ENCODE results near the gene C9. TPM values are rescaled to one million over a fixed set of nuclear protein-coding genes. Genes with fewer than 3 reads are reported as not detected.

Gene C9
- total and polyA plus RNA-seq, 3 donors from 2014 or later, result 0.16 to 0.95 (median 0.74) TPM

DNA sequence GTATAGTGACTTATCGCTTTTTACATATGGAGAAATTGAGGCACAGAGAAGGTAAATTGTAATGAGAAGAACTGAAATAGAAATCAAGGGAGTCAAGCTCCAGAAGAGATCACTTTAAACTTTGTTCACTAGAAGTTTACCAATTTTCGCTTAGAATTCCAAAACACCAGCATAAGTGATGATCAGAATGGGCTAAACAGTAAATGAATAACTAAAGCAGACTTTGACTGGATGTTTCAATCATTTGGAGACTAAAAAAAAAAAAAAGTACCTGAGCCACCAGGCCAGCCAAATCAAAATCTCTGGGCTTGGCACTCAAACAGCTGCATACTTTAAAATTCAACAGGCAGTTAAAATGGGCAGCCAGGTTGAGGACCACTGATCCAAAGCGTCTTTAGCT lies 106.7 kb downstream of the C9 start:
- Histone ChIP-seq H3K27me3 (no peaks in the 10 kb centered on the region), H3K4me3 (no peak overlapping the region), H3K36me3 (ENCODE audit: low read depth, missing control alignments) (no peaks in the 10 kb centered on the region), H3K9me3 (no peaks in the 10 kb centered on the region), H3K27ac (no peak overlapping the region), H3K4me1 (no peaks in the 10 kb centered on the region)
- 91 to 98% methylated on average over 3 of the region's 3 CpGs for WGBS, 2 donors
- TF ChIP-seq, protein P1, sequence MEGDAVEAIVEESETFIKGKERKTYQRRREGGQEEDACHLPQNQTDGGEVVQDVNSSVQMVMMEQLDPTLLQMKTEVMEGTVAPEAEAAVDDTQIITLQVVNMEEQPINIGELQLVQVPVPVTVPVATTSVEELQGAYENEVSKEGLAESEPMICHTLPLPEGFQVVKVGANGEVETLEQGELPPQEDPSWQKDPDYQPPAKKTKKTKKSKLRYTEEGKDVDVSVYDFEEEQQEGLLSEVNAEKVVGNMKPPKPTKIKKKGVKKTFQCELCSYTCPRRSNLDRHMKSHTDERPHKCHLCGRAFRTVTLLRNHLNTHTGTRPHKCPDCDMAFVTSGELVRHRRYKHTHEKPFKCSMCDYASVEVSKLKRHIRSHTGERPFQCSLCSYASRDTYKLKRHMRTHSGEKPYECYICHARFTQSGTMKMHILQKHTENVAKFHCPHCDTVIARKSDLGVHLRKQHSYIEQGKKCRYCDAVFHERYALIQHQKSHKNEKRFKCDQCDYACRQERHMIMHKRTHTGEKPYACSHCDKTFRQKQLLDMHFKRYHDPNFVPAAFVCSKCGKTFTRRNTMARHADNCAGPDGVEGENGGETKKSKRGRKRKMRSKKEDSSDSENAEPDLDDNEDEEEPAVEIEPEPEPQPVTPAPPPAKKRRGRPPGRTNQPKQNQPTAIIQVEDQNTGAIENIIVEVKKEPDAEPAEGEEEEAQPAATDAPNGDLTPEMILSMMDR (IDR thresholded peaks at IDR 0.05), result no peak
- no peak for TF ChIP-seq POLR2A (IDR thresholded peaks at IDR 0.05)
- intact Hi-C loops (cut with DNase I; ENCODE audit: low total_unique reads), result no loop called here
- DNase-seq, result no peak

DNA sequence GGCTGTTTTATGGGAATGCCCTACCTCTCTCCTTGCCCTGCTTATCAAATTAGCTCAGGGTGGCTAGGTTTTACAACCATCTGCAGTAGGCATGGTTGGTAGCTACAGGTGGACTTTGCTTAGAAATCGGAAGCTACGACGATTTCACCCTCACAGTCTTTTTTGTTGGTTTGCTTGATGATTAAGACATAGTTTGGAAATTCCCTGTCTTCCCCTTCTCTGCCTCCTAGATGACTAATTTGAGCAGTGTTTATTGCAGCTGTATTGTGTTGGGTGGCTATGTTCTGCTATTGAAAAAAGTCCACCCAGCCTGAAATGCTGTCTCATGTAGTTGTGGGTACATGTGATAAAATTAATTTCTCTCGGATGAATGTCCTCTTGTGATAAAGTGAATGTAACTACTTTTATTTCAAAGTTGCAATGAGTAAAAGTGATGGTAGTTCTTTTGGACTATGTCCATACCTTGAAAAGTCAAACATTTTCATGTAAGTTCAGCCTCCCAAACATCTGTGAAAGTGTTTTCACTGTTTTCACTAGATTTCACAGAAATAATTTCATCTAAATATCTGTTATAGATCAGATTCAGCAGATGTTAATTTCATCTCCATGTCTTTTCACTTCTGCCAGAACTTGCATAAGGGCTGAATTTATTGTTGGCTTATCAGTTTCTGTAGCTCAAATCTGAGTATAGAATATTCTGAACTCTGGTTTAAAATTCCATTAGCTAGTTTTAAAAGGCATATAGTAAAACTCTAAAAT lies 107.6 kb downstream of the C9 start:
- no peaks in the 10 kb centered on the region for H3K27me3 ChIP-seq
- H3K27ac ChIP-seq, result no peak overlapping the region
- intact Hi-C loops (cut with DNase I; ENCODE audit: low total_unique reads), result no loop called here
- no peaks in the 10 kb centered on the region for H3K4me1 ChIP-seq
- WGBS, 2 donors, result 52 to 62% methylated on average over 4 of the region's 4 CpGs
- H3K9me3 ChIP-seq, result no peaks in the 10 kb centered on the region
- H3K36me3 ChIP-seq (ENCODE audit: low read depth, missing control alignments), result no peaks in the 10 kb centered on the region
- DNase-seq, result no peak
- no peak overlapping the region for H3K4me3 ChIP-seq
- no peak for TF ChIP-seq POLR2A (IDR thresholded peaks at IDR 0.05)
- TF ChIP-seq, protein P1 (IDR thresholded peaks at IDR 0.05), result no peak

DNA sequence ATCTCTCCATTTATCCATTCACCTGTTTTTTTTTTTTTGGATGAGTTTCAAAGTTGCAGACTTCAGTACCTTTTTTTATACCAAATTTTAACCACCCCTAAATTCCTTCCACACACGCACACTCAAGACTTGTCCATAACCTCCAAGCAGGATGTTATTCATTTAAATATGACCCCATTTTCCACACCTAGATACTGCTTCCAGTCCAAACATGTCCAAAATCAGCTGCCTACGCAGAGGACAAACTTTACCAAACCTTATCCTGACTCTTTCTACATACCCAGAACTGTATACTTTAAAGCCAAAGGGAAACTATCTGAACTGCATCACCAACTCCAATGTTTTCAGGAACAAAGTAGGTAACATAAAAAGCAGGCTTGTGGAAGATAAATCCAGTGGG lies 108.9 kb downstream of the C9 start:
- no peak overlapping the region for H3K4me3 ChIP-seq
- no peak overlapping the region for H3K27ac ChIP-seq
- 93 to 95% methylated on average over 2 of the region's 2 CpGs for WGBS, 2 donors
- H3K9me3 ChIP-seq, result no peaks in the 10 kb centered on the region
- DNase-seq, result no peak
- TF ChIP-seq POLR2A (IDR thresholded peaks at IDR 0.05), result no peak
- TF ChIP-seq, protein P1 (IDR thresholded peaks at IDR 0.05), result no peak
- H3K27me3 ChIP-seq, result no peaks in the 10 kb centered on the region
- no peaks in the 10 kb centered on the region for H3K36me3 ChIP-seq (ENCODE audit: low read depth, missing control alignments)
- no peaks in the 10 kb centered on the region for H3K4me1 ChIP-seq
- intact Hi-C loops (cut with DNase I; ENCODE audit: low total_unique reads), result no loop called here

DNA sequence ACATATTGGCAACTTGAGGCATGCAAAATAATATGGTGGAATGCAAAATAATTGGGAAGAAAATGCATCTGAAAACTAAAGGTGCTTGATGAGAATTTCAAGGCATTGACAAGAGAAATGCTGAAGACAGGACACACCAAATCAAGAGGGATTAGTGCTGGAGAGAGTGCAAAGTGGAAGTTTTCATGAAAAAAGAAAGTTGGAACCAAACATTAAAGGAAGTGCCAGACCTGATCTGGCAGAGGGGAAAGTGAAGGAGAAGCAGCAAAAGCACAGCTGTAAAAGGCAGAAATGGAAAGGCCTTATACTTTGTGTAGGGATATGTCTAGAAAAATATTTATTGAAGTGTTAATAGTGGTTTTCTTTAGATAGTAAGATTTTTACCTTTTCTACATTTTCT lies 109.6 kb downstream of the C9 start:
- DNase-seq, result no peak
- Histone ChIP-seq H3K36me3 (ENCODE audit: low read depth, missing control alignments) (no peaks in the 10 kb centered on the region), H3K27me3 (no peaks in the 10 kb centered on the region), H3K9me3 (no peaks in the 10 kb centered on the region), H3K4me1 (no peaks in the 10 kb centered on the region), H3K27ac (no peak overlapping the region), H3K4me3 (no peak overlapping the region)
- TF ChIP-seq, protein P1 (IDR thresholded peaks at IDR 0.05), result no peak
- no peak for TF ChIP-seq POLR2A (IDR thresholded peaks at IDR 0.05)
- intact Hi-C loops (cut with DNase I; ENCODE audit: low total_unique reads), result no loop called here

DNA sequence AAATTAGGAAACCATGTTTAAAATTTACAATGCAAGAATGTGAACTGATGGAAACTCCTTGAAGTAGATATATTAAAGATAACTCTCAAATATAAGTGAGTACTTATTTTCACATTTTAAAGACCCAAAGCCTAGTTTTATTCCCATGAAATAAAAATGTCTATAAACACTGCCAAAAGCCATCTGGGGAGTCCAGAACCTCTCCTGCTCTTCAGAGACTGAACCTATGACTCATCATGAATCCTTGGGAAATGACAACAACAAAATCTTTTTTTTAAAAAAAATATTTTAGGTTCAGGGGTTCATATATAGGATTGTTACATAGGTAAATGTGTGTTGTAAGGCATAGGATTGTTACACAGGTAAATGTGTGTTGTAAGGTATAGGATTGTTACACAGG lies 111.1 kb downstream of the C9 start:
- H3K27me3 ChIP-seq, result no peaks in the 10 kb centered on the region
- no peaks in the 10 kb centered on the region for H3K4me1 ChIP-seq
- TF ChIP-seq, protein P1 (IDR thresholded peaks at IDR 0.05), result no peak
- TF ChIP-seq POLR2A (IDR thresholded peaks at IDR 0.05), result no peak
- intact Hi-C loops (cut with DNase I; ENCODE audit: low total_unique reads), result no loop called here
- H3K9me3 ChIP-seq, result no peaks in the 10 kb centered on the region
- no peaks in the 10 kb centered on the region for H3K36me3 ChIP-seq (ENCODE audit: low read depth, missing control alignments)
- no peak overlapping the region for H3K27ac ChIP-seq
- H3K4me3 ChIP-seq, result no peak overlapping the region
- DNase-seq, result no peak

Data from testis (tissue), 3 donors.